GM23338 (cell line): Measurements from ENCODE around the gene NIPSNAP2. TPM values are rescaled to one million over a fixed set of nuclear protein-coding genes. Genes with fewer than 3 reads are reported as not detected.

ENCODE experiments used
- ATAC-seq: fragments of 200-7000 bp; cut with Tn5 transposase; 3 replicates; pipeline ENCODE4 v1.9.1; 2020
- DNase-seq: peaks from one replicate; pipeline ENCODE4 v3.0.0-alpha.2; 2015; ENCODE audit warnings: low spot score
- H2AFZ ChIP-seq: fragments of 200-600 bp; sonication (generic); 2 replicates; pipeline ENCODE4 v1.8.0; 2016; ENCODE audit warnings: antibody characterized with exemption, mild to moderate bottlenecking, moderate library complexity
- H3F3A ChIP-seq: fragments of 200-600 bp; sonication (generic); replicated peaks from 2 replicates; pipeline ENCODE4 v1.8.0; 2017; ENCODE audit warnings: antibody characterized with exemption, mixed run types, low read depth
- H3K27ac ChIP-seq: fragments of 200-600 bp; sonication (generic); 2 replicates; pipeline ENCODE4 v1.6.1; 2016; ENCODE audit warnings: low read depth
- H3K27me3 ChIP-seq: fragments of 200-600 bp; sonication (generic); 2 replicates; pipeline ENCODE4 v1.8.0; 2016; ENCODE audit warnings: mild to moderate bottlenecking, mixed run types, moderate library complexity; ENCODE audit not compliant: insufficient read depth
- H3K36me3 ChIP-seq: fragments of 200-600 bp; sonication (generic); 2 replicates; pipeline ENCODE4 v1.8.0; 2016; ENCODE audit warnings: mild to moderate bottlenecking; ENCODE audit not compliant: insufficient read depth
- H3K4me1 ChIP-seq: fragments of 200-600 bp; sonication (generic); 2 replicates; pipeline ENCODE4 v1.8.0; 2016; ENCODE audit warnings: mild to moderate bottlenecking, moderate library complexity; ENCODE audit not compliant: insufficient read depth
- H3K4me2 ChIP-seq: fragments of 200-600 bp; sonication (generic); 2 replicates; pipeline ENCODE4 v1.7.1; 2017; ENCODE audit warnings: mixed run types
- H3K4me3 ChIP-seq: fragments of 200-600 bp; sonication (generic); 2 replicates; pipeline ENCODE4 v1.6.1; 2016; ENCODE audit warnings: mixed run types
- H3K79me2 ChIP-seq: fragments of 200-600 bp; sonication (generic); replicated peaks from 2 replicates; pipeline ENCODE4 v1.8.0; 2017; ENCODE audit warnings: mild to moderate bottlenecking; ENCODE audit not compliant: insufficient read depth
- H3K9me2 ChIP-seq: fragments of 200-600 bp; sonication (generic); 2 replicates; pipeline ENCODE4 v1.8.0; 2017; ENCODE audit not compliant: insufficient read depth
- H4K20me1 ChIP-seq: fragments of 200-600 bp; sonication (generic); replicated peaks from 2 replicates; pipeline ENCODE4 v1.8.0; 2017; ENCODE audit warnings: mild to moderate bottlenecking; ENCODE audit not compliant: insufficient read depth
- H3K27ac Mint-ChIP-seq: 2 replicates; pipeline ENCODE4 v1.8.0; 2020; ENCODE audit warnings: inconsistent platforms, mild to moderate bottlenecking, moderate library complexity, mixed read lengths
- H3K27me3 Mint-ChIP-seq: 3 replicates; pipeline ENCODE4 v1.8.0; 2022; ENCODE audit warnings: low read depth, mild to moderate bottlenecking, moderate library complexity, mixed read lengths, inconsistent platforms; ENCODE audit not compliant: insufficient read depth, poor library complexity
- H3K36me3 Mint-ChIP-seq: 3 replicates; pipeline ENCODE4 v1.8.0; 2021; ENCODE audit warnings: low read depth, mild to moderate bottlenecking, inconsistent platforms, moderate library complexity, mixed read lengths
- H3K4me1 Mint-ChIP-seq: 3 replicates; pipeline ENCODE4 v1.8.0; 2020; ENCODE audit warnings: mild to moderate bottlenecking, inconsistent platforms, mixed read lengths
- H3K4me3 Mint-ChIP-seq: 3 replicates; pipeline ENCODE4 v1.8.0; 2021; ENCODE audit warnings: moderate library complexity, mild to moderate bottlenecking, inconsistent platforms, mixed read lengths
- H3K9me3 Mint-ChIP-seq: 3 replicates; pipeline ENCODE4 v1.8.0; 2020; ENCODE audit warnings: moderate library complexity, mild to moderate bottlenecking, inconsistent platforms, mixed read lengths
- CREB1 ChIP-seq: fragments of 250-450 bp; sonication (Bioruptor Pico); IDR thresholded peaks from 2 replicates; pipeline ENCODE4 v1.5.0; 2020; ENCODE audit warnings: low read depth, mild to moderate bottlenecking, moderate library complexity
- EZH2 ChIP-seq: fragments of 200-600 bp; sonication (generic); IDR thresholded peaks from one replicate; pipeline ENCODE4 v1.8.0; 2017; ENCODE audit warnings: antibody characterized with exemption, mild to moderate bottlenecking, low read depth; ENCODE audit not compliant: unreplicated experiment
- EZH2phosphoT487 ChIP-seq: fragments of 200-600 bp; sonication (generic); IDR thresholded peaks from one replicate; pipeline ENCODE4 v1.8.1; 2018; ENCODE audit warnings: antibody characterized with exemption; ENCODE audit not compliant: unreplicated experiment
- JUNB ChIP-seq: IDR thresholded peaks from one replicate; pipeline ENCODE4 v1.6.1; 2016; ENCODE audit warnings: antibody characterized with exemption; ENCODE audit not compliant: unreplicated experiment
- NANOG ChIP-seq: IDR thresholded peaks from 2 replicates; pipeline ENCODE4 v1.6.1; 2016; ENCODE audit warnings: antibody characterized with exemption, borderline replicate concordance
- POLR2AphosphoS5 ChIP-seq: IDR thresholded peaks from 2 replicates; pipeline ENCODE4 v1.6.1; 2016; ENCODE audit warnings: antibody characterized with exemption, low read depth
- STAT1 ChIP-seq: IDR thresholded peaks from one replicate; pipeline ENCODE4 v1.6.1; 2016; ENCODE audit warnings: antibody characterized with exemption; ENCODE audit not compliant: unreplicated experiment
- ZNF114 ChIP-seq: fragments of 250-450 bp; sonication (Bioruptor Pico); IDR thresholded peaks from 2 replicates; pipeline ENCODE4 v1.5.0; 2020; ENCODE audit warnings: mild to moderate bottlenecking, moderate library complexity
- ZNF331 ChIP-seq: fragments of 250-450 bp; sonication (Bioruptor Pico); IDR thresholded peaks from 2 replicates; pipeline ENCODE4 v1.5.0; 2020; ENCODE audit warnings: low read depth, mild to moderate bottlenecking, moderate library complexity
- polyA plus RNA-seq: library from polyadenylated mRNA; unstranded; fragments of >200 nt; fragmentation: Nextera tagmentation; extraction: Ambion mirVana; gene quantifications from 2 replicates; pipeline ENCODE4 v1.2.1, GENCODE V29; 2016
- total RNA-seq: library from RNA; depleted of rRNA; stranded (reverse); fragments of >200 nt; shearing (Covaris generic); gene quantifications from 2 replicates; pipeline ENCODE4 v1.2.3, GENCODE V29; 2014
- TF ChIP-seq, protein P1 (sequence below), 2 experiments: fragments of 200-600 bp in 1 of 2; sonication (generic) in 1 of 2; conservative IDR thresholded peaks; 2 replicates each; pipeline versions ENCODE4 v1.5.1 to v1.6.1; 2016 to 2017; ENCODE audit warnings: antibody characterized with exemption in 2 of 2, low read depth in 2 of 2, mild to moderate bottlenecking in 2 of 2, moderate library complexity in 1 of 2
- TF ChIP-seq, protein P2 (sequence below): fragments of 250-450 bp; sonication (Bioruptor Pico); IDR thresholded peaks from 2 replicates; pipeline ENCODE4 v1.5.0; 2020; ENCODE audit warnings: mild to moderate bottlenecking, moderate library complexity
- TF ChIP-seq, protein P3 (sequence below): IDR thresholded peaks from one replicate; pipeline ENCODE4 v1.6.1; 2018; ENCODE audit warnings: antibody characterized with exemption; ENCODE audit not compliant: unreplicated experiment
- TF ChIP-seq, protein P4 (sequence below): IDR thresholded peaks from 2 replicates; pipeline ENCODE4 v1.6.1; 2016; ENCODE audit warnings: antibody characterized with exemption

The NIPSNAP2 gene
- total and polyA plus RNA-seq, 2 experiments from 2014 or later = 29.8 to 30.5 TPM

DNA sequence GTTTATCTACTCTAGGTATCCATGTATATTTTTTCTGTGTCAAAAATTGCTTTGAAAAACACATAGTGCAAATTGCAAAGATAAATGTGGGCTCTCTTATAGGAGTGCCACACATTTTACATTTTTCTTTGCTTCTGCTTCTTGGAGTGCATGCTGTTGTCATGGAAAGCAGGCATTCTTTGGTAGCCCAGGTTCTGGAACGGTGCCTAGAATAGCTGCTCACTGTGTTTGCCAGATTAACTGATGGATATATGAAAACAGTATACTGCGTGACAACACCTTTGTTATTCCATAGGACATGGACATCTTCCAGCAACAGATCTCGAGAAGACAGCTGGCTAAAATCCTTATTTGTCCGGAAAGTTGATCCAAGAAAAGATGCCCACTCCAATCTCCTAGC is 13.4 kb downstream of the NIPSNAP2 start:
- no peak for ATAC-seq
- peaks cover 7% of the 10 kb centered on the region; the same call in 1 of the 2 replicates for H3K79me2 ChIP-seq
- no peak for DNase-seq
- no peak overlapping the region for H3K27ac Mint-ChIP-seq
- no peaks in the 10 kb centered on the region for H3K9me3 Mint-ChIP-seq
- peaks cover 8% of the 10 kb centered on the region for H3K36me3 ChIP-seq
- TF ChIP-seq CREB1 = no peak
- TF ChIP-seq POLR2AphosphoS5 = no peak
- TF ChIP-seq, protein P1, sequence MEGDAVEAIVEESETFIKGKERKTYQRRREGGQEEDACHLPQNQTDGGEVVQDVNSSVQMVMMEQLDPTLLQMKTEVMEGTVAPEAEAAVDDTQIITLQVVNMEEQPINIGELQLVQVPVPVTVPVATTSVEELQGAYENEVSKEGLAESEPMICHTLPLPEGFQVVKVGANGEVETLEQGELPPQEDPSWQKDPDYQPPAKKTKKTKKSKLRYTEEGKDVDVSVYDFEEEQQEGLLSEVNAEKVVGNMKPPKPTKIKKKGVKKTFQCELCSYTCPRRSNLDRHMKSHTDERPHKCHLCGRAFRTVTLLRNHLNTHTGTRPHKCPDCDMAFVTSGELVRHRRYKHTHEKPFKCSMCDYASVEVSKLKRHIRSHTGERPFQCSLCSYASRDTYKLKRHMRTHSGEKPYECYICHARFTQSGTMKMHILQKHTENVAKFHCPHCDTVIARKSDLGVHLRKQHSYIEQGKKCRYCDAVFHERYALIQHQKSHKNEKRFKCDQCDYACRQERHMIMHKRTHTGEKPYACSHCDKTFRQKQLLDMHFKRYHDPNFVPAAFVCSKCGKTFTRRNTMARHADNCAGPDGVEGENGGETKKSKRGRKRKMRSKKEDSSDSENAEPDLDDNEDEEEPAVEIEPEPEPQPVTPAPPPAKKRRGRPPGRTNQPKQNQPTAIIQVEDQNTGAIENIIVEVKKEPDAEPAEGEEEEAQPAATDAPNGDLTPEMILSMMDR (conservative IDR thresholded peaks at IDR 0.05; ENCODE audit: low read depth in 2 of 2) = no peak
- TF ChIP-seq, protein P2, sequence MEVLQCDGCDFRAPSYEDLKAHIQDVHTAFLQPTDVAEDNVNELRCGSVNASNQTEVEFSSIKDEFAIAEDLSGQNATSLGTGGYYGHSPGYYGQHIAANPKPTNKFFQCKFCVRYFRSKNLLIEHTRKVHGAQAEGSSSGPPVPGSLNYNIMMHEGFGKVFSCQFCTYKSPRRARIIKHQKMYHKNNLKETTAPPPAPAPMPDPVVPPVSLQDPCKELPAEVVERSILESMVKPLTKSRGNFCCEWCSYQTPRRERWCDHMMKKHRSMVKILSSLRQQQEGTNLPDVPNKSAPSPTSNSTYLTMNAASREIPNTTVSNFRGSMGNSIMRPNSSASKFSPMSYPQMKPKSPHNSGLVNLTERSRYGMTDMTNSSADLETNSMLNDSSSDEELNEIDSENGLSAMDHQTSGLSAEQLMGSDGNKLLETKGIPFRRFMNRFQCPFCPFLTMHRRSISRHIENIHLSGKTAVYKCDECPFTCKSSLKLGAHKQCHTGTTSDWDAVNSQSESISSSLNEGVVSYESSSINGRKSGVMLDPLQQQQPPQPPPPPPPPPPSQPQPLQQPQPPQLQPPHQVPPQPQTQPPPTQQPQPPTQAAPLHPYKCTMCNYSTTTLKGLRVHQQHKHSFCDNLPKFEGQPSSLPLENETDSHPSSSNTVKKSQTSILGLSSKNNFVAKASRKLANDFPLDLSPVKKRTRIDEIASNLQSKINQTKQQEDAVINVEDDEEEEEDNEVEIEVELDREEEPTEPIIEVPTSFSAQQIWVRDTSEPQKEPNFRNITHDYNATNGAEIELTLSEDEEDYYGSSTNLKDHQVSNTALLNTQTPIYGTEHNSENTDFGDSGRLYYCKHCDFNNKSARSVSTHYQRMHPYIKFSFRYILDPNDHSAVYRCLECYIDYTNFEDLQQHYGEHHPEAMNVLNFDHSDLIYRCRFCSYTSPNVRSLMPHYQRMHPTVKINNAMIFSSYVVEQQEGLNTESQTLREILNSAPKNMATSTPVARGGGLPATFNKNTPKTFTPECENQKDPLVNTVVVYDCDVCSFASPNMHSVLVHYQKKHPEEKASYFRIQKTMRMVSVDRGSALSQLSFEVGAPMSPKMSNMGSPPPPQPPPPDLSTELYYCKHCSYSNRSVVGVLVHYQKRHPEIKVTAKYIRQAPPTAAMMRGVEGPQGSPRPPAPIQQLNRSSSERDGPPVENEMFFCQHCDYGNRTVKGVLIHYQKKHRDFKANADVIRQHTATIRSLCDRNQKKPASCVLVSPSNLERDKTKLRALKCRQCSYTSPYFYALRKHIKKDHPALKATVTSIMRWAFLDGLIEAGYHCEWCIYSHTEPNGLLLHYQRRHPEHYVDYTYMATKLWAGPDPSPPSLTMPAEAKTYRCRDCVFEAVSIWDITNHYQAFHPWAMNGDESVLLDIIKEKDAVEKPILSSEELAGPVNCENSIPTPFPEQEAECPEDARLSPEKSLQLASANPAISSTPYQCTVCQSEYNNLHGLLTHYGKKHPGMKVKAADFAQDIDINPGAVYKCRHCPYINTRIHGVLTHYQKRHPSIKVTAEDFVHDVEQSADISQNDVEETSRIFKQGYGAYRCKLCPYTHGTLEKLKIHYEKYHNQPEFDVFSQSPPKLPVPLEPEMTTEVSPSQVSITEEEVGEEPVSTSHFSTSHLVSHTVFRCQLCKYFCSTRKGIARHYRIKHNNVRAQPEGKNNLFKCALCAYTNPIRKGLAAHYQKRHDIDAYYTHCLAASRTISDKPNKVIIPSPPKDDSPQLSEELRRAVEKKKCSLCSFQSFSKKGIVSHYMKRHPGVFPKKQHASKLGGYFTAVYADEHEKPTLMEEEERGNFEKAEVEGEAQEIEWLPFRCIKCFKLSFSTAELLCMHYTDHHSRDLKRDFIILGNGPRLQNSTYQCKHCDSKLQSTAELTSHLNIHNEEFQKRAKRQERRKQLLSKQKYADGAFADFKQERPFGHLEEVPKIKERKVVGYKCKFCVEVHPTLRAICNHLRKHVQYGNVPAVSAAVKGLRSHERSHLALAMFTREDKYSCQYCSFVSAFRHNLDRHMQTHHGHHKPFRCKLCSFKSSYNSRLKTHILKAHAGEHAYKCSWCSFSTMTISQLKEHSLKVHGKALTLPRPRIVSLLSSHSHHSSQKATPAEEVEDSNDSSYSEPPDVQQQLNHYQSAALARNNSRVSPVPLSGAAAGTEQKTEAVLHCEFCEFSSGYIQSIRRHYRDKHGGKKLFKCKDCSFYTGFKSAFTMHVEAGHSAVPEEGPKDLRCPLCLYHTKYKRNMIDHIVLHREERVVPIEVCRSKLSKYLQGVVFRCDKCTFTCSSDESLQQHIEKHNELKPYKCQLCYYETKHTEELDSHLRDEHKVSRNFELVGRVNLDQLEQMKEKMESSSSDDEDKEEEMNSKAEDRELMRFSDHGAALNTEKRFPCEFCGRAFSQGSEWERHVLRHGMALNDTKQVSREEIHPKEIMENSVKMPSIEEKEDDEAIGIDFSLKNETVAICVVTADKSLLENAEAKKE = no peak
- TF ChIP-seq ZNF114 (CRISPR knock-in tag) = no peak
- TF ChIP-seq ZNF331 (CRISPR knock-in tag) = no peak
- no peak for TF ChIP-seq STAT1
- TF ChIP-seq, protein P3, sequence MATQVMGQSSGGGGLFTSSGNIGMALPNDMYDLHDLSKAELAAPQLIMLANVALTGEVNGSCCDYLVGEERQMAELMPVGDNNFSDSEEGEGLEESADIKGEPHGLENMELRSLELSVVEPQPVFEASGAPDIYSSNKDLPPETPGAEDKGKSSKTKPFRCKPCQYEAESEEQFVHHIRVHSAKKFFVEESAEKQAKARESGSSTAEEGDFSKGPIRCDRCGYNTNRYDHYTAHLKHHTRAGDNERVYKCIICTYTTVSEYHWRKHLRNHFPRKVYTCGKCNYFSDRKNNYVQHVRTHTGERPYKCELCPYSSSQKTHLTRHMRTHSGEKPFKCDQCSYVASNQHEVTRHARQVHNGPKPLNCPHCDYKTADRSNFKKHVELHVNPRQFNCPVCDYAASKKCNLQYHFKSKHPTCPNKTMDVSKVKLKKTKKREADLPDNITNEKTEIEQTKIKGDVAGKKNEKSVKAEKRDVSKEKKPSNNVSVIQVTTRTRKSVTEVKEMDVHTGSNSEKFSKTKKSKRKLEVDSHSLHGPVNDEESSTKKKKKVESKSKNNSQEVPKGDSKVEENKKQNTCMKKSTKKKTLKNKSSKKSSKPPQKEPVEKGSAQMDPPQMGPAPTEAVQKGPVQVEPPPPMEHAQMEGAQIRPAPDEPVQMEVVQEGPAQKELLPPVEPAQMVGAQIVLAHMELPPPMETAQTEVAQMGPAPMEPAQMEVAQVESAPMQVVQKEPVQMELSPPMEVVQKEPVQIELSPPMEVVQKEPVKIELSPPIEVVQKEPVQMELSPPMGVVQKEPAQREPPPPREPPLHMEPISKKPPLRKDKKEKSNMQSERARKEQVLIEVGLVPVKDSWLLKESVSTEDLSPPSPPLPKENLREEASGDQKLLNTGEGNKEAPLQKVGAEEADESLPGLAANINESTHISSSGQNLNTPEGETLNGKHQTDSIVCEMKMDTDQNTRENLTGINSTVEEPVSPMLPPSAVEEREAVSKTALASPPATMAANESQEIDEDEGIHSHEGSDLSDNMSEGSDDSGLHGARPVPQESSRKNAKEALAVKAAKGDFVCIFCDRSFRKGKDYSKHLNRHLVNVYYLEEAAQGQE = no peak
- no peak for TF ChIP-seq JUNB
- TF ChIP-seq EZH2 = no peak
- TF ChIP-seq, protein P4, sequence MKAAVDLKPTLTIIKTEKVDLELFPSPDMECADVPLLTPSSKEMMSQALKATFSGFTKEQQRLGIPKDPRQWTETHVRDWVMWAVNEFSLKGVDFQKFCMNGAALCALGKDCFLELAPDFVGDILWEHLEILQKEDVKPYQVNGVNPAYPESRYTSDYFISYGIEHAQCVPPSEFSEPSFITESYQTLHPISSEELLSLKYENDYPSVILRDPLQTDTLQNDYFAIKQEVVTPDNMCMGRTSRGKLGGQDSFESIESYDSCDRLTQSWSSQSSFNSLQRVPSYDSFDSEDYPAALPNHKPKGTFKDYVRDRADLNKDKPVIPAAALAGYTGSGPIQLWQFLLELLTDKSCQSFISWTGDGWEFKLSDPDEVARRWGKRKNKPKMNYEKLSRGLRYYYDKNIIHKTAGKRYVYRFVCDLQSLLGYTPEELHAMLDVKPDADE = no peak
- TF ChIP-seq EZH2phosphoT487 = no peak
- TF ChIP-seq NANOG = no peak
- H3K27me3 Mint-ChIP-seq = no peaks in the 10 kb centered on the region
- H3K27me3 ChIP-seq = no peaks in the 10 kb centered on the region
- no peaks in the 10 kb centered on the region for H3F3A ChIP-seq
- H3K4me1 Mint-ChIP-seq = no peaks in the 10 kb centered on the region
- no peaks in the 10 kb centered on the region for H3K4me1 ChIP-seq
- H3K4me2 ChIP-seq = no peak overlapping the region
- H3K9me2 ChIP-seq = no peaks in the 10 kb centered on the region
- H3K36me3 Mint-ChIP-seq = peaks cover 24% of the 10 kb centered on the region
- H3K27ac ChIP-seq = no peak overlapping the region
- H4K20me1 ChIP-seq = peaks cover 5% of the 10 kb centered on the region
- H3K4me3 ChIP-seq = no peak overlapping the region
- H2AFZ ChIP-seq = no peak overlapping the region
- no peak overlapping the region for H3K4me3 Mint-ChIP-seq
